Loucy (cell line): Measurements from ENCODE around the gene AHI1.

ENCODE experiments used
- CTCF ChIP-seq: fragments of 200-600 bp; sonication (generic); conservative IDR thresholded peaks from 2 replicates; pipeline ENCODE4 v1.5.1; 2014; ENCODE audit warnings: mild to moderate bottlenecking, antibody characterized with exemption, low read length
- EZH2phosphoT487 ChIP-seq: fragments of 200-600 bp; IDR thresholded peaks from 2 replicates; pipeline ENCODE4 v1.6.1; 2018; ENCODE audit warnings: antibody characterized with exemption, mild to moderate bottlenecking, moderate library complexity, borderline replicate concordance

GRCh38 chr6:135334169-135334568 is 163.4 kb downstream of the AHI1 start:
- no peak for TF ChIP-seq CTCF
- no peak for TF ChIP-seq EZH2phosphoT487
